ENCODE results near the gene MIS18A. TPM values are rescaled to one million over a fixed set of nuclear protein-coding genes. Genes with fewer than 3 reads are reported as not detected.

MIS18A gene
- total and polyA plus RNA-seq, 10 of the 15 experiments (the other 5 are each of a cell fraction or from before 2014, with no cell fraction given), result 6.5 to 48.9 (median 24.8) TPM

GRCh38 chr21:32278103-32278502 lies 746 bp downstream of the MIS18A start (continued):
- TF ChIP-seq ZBTB33 (IDR thresholded peaks at IDR 0.05), result no peak
- no peak for TF ChIP-seq RCOR1 (conservative IDR thresholded peaks at IDR 0.05; ENCODE audit: low read depth, low read length)
- no peak for TF ChIP-seq RB1 (IDR thresholded peaks at IDR 0.05; ENCODE audit: borderline replicate concordance)

- intact Hi-C loops (cut with micrococcal nuclease; ENCODE audit: unreplicated experiment) (no loop called here), in situ Hi-C loops (cut with MboI) (no loop called here)
- no peaks in the 10 kb centered on the region for H3K9me3 ChIP-seq (replicated peaks; ENCODE audit: control insufficient read depth, insufficient read depth, low read length)
- no peak overlapping the region for H2AFZ ChIP-seq (ENCODE audit: control insufficient read depth, low read depth, low read length)
- SMC1A ChIA-PET (ENCODE audit: uncharacterized antibody, unreplicated experiment), result no interaction called here
- FAIRE-seq (no peak), ATAC-seq (no peak), DNase-seq (ENCODE audit: low read depth, low spot score) (no peak)
- H3K4me1 ChIP-seq (ENCODE audit: control insufficient read depth, insufficient read depth, low read length), result peaks cover 5% of the 10 kb centered on the region; the same call in 1 of the 2 replicates
- WGBS (ENCODE audit: insufficient coverage, insufficient replicate concordance, low lambda C conversion rate, missing lambda C conversion rate), result 97% methylated on average over 4 of the region's 4 CpGs
- H3K27ac ChIP-seq (ENCODE audit: control insufficient read depth, insufficient read depth), result no peak overlapping the region
- RAD21 ChIA-PET (ENCODE audit: unreplicated experiment), result no interaction called here
- no peaks in the 10 kb centered on the region for H3K27me3 ChIP-seq (replicated peaks in 1 of 2; ENCODE audit: control insufficient read depth in 2 of 2, insufficient read depth in 2 of 2, low read length in 1 of 2)
- H3K9ac ChIP-seq (ENCODE audit: control insufficient read depth, insufficient read depth, low read length), result no peak overlapping the region
- no peak overlapping the region for H3K4me2 ChIP-seq (ENCODE audit: control insufficient read depth, insufficient read depth)
- H3K4me3 ChIP-seq, result no peak overlapping the region
- H3K79me2 ChIP-seq (ENCODE audit: control insufficient read depth, insufficient read depth, low read length), result peaks cover 14% of the 10 kb centered on the region
- POLR2A ChIA-PET, result interaction anchor here (0.6 kb wide), 1 partner anchor 1038 kb away, joined by 3 read pairs; no protein-coding TSS in a partner anchor
- CTCF ChIA-PET, result interaction anchor here (0.6 kb wide), 1 partner anchor 18 kb away, joined by 4 read pairs; no protein-coding TSS in a partner anchor
- peaks cover 2 to 4% of the 10 kb centered on the region in 2 experiments; a peak in 2 of 4 replicates for H3K36me3 ChIP-seq (ENCODE audit: control insufficient read depth in 2 of 2, insufficient read depth in 2 of 2, low read length in 1 of 2)
- no TSS peak for BruUV-seq (replicated peaks)
- no peak for TF ChIP-seq POLR2AphosphoS2 (IDR thresholded peaks at IDR 0.05; ENCODE audit: low read depth, low read length)
- no peak for TF ChIP-seq RAD51 (IDR thresholded peaks at IDR 0.05)
- no peak for TF ChIP-seq MYB (IDR thresholded peaks at IDR 0.05; ENCODE audit: borderline replicate concordance, low read depth, low read length)
- no peak for TF ChIP-seq ZNF217 (IDR thresholded peaks at IDR 0.05)
- TF ChIP-seq CHD1 (IDR thresholded peaks at IDR 0.05; ENCODE audit: low read depth, low read length), result no peak
- TF ChIP-seq EZH2 (IDR thresholded peaks at IDR 0.05; ENCODE audit: borderline replicate concordance, control insufficient read depth, low read depth, low read length), result no peak
- TF ChIP-seq ZZZ3 (IDR thresholded peaks at IDR 0.05; ENCODE audit: control insufficient read depth, insufficient read length, low read depth), result no peak
- TF ChIP-seq HCFC1 (IDR thresholded peaks at IDR 0.05; ENCODE audit: low read length), result no peak
- TF ChIP-seq SMARCA5 (IDR thresholded peaks at IDR 0.05), result no peak
- TF ChIP-seq IRF5 (IDR thresholded peaks at IDR 0.05; ENCODE audit: borderline replicate concordance), result no peak
- no peak for TF ChIP-seq ZNF622 (IDR thresholded peaks at IDR 0.05)
- TF ChIP-seq RUNX3 (IDR thresholded peaks at IDR 0.05; ENCODE audit: low read length), result no peak
- TF ChIP-seq PAX5 (IDR thresholded peaks at IDR 0.05; ENCODE audit: borderline replicate concordance, low read depth, low read length), result no peak
- no peaks in the 10 kb centered on the region for H4K20me1 ChIP-seq (ENCODE audit: control insufficient read depth, insufficient read depth)
These were observed 2.2 kb downstream of the MIS18A start for GRCh38 chr21:32276671-32277070.
